HG03520 (cell line): ENCODE measurements around the gene KLHL14.

Experiments
- ATAC-seq: cut with Tn5 transposase; IDR thresholded peaks from one replicate; pipeline ENCODE4 v1.9.1; 2021; ENCODE audit warnings: mild to moderate bottlenecking, moderate library complexity; ENCODE audit not compliant: unreplicated experiment

KLHL14 gene

GRCh38 chr18:32771169-32771751 lies 1.6 kb downstream of the KLHL14 start:
- ATAC-seq: no peak

DNA sequence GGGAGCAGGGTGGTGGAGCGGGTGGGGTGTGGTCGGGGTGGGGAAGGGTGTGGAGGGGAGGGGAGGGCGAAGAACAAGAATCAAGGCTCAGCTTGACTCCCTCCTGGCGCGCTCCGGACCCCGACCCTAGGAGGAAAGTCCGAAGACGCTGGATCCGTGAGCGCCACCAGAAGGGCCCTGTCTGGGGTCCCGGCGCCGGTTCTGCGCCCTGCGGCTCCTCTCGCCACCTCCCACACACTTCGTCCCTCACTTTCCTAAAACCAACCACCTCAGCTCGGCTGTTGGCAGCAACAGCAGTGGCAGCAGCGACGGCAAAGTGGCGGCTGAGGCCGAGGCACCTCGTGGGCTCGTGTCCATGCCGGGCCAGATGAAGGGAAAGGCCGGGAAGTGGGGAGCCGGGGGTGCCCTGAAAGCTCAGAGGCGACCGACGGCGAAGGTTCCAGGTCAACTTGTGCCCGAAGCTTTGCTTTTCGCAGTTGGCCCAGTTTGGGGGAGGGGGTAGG lies 2.1 kb downstream of the KLHL14 start:
- ATAC-seq: no peak

DNA sequence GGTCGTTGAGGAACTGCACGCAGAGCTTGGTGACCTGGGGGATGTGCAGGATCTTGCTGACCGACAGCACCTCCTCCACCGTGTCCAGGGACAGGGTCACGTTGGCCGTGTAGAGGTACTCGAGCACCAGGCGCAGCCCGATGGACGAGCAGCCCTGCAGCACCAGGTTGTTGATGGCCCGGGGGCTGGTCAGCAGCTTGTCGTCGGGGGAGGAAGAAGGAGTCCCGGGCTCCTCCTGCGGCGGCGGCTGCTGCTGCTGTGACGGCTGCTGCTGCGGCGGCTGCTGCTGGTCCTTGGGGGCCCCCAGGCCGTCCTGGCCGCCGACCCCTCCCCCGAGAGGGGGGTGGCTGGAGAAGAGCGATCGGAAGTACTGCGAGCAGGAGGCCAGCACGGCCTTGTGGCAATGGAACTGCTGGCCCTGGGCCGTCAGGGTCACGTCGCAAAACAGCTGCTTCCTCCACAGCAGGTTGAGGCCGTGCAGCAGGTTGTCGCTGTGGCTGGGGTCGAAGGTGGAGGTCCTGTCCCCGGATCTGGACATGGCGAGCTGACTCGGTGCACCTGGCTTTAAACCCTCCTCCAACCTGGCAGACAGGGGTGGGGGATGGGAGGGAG lies 2.7 kb downstream of the KLHL14 start:
- ATAC-seq: no peak

DNA sequence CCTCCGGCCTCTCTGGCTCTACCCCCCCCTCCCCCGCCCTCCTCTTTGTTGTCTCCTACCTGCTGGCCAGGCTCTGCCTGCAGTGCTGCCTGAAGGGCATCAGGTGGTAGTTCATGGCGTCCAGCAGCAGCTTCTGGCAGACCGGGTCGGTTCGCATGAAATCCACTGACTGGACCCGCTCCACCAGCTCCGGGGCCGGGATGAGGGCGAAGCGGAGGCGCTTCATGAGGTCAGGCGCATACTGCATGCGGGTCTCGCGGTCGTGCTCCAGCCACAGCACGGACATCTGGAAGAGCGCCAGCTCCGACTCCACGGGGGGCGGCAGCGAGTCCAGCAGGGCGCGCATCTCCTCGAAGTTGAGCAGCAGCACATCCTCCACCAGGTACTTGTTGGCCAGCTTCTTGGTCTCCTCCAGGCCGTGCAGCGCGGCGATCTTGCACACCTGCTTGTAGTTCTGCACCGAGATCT lies 3.2 kb downstream of the KLHL14 start:
- no peak for ATAC-seq

DNA sequence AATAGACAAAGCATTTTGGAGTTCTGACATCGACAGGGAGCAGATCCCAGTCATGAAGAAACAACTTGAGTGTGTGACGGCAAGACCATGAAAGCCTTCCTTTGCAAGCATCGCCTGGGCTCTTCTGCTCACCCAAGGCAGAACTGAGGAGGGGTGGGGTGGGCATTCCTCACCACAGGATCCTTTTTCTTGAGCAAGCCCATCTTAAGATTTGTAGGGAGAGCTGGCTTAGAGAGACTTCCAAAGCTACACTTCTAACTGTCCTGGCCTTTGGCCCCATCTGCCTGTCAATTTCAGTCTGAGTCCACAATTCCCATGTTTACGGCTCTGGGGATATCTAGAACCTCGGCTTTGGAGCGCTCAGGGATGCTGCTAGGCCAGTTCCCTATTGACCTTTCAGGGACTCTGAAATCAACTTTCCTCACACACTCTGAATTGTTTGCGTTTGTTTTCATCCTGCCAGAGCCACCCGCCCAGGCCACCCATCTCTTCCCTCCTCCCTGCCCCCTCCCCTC lies 3.7 kb downstream of the KLHL14 start:
- ATAC-seq: no peak

DNA sequence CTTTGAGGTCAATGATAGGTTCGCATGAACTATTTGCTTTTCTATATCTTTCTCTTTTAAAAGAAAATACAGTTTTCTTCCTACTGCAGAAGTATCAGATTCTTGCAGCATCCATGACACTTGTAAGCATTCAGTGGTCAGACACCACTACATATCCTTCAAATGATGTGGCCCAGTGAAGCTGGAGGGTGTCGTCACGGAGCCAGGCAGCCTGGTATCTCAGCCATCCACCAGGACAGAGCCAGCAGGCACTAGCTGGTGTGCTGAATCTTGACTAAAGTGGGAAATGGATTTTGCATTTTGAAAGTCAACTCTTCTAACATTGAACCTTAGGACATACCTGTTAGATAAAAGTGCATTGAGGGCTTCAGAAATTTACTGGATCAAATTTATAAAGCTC lies 5.4 kb downstream of the KLHL14 start:
- no peak for ATAC-seq

- ATAC-seq: no peak
These were observed 8.1 kb downstream of the KLHL14 start for GRCh38 chr18:32764611-32765244.

DNA sequence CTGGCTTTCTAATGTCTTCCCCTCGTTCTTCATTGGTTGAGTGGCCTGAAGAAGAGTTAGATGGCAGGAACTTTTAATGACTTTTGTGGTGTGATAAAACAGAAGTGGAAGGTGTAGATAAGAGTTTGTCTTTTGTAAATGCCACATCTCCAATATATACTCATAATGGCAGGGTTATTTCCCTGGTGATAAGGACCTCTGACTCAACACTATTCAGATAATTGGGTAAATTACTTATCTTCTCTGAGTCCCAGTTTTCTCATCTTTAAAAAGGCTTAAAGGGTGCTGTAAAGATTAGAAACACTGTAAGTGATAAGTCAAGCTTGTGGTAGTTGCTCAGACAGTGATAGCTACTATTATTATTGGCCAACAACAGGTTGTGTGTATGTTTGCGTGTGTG lies 9.5 kb downstream of the KLHL14 start:
- no peak for ATAC-seq

DNA sequence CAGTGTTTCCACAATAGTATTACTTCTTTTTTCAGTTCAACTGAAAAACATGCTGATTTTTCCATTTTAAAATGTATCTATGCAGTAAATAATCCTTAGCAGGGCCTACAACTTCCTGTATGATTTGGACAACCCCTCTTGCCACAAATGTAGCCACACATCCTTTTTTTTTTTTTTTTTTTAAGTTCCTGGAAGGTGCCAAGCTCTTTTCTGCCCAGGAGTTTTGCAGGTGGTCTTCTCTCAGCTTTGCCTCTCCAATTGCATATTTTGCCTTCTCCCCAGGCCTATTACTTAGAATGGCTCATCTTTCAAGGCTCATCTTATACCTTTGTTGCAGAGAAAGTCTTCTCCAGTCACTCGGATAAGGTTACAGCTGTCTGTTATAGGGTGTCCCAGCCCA lies 11.6 kb downstream of the KLHL14 start:
- ATAC-seq: no peak

DNA sequence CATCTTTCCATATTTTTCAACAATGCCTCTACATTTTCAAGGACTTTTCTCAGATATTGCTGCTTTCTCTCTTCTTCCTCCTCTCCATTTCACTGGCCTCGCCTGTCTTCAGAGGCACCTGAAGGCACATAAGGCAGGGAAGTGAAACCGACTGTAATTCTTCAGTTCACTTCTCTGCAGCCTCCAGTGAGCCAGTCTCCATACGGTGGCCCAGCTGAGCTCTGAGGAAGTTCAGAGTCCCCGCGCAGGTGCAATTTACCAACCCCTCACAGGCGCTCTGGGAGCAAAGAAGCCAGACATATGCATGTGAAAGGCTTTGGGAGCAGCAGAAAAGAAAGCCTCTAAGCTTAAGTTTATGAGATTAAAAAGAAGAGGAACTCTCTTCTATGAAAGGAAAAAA lies 12.4 kb downstream of the KLHL14 start:
- peak; percentile 97 for ATAC-seq

- ATAC-seq: no peak
These were observed 13.1 kb downstream of the KLHL14 start for GRCh38 chr18:32759611-32760167.

DNA sequence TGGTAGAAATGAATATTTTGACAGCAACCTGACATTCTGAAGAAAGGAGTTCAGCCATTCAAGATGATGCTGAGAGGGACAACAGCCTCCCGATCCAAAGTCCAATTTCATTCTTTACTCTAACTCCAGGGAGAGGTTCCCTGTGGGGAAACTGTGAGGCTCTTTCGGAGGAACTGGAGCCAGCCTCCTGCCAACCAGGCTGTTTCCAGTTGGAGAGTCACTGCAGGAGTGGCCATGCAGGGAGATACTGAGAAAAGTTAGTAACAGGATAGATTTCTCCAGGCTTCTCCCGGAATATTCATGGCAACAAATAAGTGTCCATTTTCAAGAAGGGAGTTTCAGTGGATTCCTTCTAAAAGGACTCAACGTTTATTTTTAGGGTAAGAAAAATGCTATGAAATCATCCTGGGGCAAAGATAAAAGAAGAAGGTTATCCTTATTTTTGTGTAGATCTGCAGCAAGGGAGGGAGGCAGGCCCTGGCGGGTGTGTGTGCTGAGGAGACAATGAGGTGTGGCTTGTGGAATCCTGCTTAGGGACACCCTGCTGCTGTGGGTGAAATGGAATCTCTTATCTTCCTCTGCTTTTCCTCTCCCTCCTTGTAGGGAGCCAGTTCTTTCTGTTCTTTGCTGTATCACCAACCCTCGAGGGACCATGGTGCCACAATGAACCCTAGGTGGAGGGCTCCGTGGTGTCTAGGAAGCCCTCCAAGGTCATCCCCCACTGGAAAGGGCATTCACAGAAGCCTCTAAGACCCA lies 18.1 kb downstream of the KLHL14 start:
- ATAC-seq: no peak

DNA sequence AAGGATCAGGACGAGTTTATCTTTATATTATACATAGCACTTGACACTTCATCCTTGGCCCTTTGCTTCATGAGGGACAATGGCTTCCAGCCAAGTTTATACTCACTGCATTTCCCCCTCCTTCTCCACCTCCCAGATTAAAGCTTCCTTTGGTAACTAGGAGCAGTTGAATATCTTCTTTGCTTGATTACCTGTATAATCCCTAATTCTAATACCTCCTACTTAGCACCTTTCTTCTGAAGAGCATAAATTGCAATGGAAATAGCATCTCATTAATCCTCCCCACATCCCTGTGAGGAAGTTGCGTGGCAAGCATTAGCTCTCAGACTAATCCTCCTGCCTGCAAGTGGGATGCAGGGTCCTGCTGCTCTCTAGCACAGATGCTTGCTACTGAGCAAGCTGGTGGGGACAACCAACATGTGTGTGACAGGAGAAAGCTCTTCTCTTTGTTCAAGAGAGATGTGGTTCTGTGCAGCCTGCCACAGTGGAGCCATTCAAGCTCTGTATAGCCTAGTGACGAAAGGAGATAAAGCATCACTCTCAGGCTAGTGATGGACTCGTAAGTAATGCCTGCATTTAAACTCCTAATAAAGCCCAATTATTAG lies 19.1 kb downstream of the KLHL14 start:
- ATAC-seq: no peak

- no peak for ATAC-seq
These were observed 22.5 kb downstream of the KLHL14 start for GRCh38 chr18:32750328-32750727.

GRCh38 chr18:32749809-32750208 lies 23.0 kb downstream of the KLHL14 start:
- ATAC-seq: no peak

GRCh38 chr18:32742579-32742978 lies 30.2 kb downstream of the KLHL14 start:
- no peak for ATAC-seq

- no peak for ATAC-seq
These were observed 37.0 kb downstream of the KLHL14 start for GRCh38 chr18:32735781-32736180.

DNA sequence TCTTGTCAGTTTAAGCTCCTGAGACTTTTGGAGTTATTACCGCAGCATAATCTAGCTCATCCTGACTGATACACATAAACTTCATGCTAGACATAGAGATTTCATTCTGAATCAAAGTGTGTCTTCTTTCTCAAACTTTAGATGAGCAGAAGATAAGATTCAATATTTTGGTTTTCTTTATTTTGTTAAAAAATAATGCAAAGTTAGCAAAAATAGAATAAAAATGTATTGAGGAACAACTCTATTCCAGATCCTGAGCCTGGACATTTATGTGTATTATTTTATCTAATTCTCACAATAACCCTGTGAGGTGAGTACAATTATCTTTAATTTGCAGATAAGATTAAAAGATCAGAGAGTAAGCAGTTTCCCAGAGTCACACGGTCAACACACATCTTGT lies 38.4 kb downstream of the KLHL14 start:
- ATAC-seq: no peak

GRCh38 chr18:32732165-32732564 lies 40.7 kb downstream of the KLHL14 start:
- no peak for ATAC-seq

DNA sequence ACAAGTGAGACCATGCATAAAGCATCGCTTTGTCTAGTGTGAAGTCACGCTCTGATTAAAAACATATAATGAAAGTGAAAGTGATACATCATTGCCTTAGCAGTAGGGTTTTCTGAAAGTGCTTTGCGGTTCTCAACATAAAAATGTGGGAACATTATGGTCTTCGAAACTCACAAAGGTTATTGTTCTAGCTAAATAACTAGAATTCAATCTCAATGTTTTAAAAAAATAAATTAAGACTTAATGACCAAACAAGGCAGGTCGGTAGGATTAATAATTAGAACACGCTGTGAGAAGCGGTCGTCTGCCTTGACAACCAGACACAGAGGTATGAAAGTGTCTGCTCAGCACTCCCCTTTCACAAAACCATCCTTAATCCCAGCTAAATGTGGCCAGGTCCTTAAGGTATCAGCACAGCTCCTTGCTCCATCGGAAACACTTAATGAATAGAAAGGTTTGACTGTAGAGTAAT lies 42.2 kb downstream of the KLHL14 start:
- ATAC-seq: peak; percentile 97
